Retinal pigment epithelial cell (primary cell): ENCODE measurements around the gene PRKN.

ENCODE experiments used
- DNase-seq: peaks from one replicate; pipeline ENCODE4 v3.0.0-alpha.2; 2010; ENCODE audit warnings: low read depth
- H3K4me3 ChIP-seq: 2 replicates; pipeline ENCODE4 v1.5.1; 2011; ENCODE audit warnings: mild to moderate bottlenecking, low read length, control low read depth, moderate library complexity
- TF ChIP-seq, protein P1 (sequence below): conservative IDR thresholded peaks from 2 replicates; pipeline ENCODE4 v1.5.1; 2011; ENCODE audit warnings: low read depth, low read length, control low read depth, inconsistent platforms

PRKN gene

DNA sequence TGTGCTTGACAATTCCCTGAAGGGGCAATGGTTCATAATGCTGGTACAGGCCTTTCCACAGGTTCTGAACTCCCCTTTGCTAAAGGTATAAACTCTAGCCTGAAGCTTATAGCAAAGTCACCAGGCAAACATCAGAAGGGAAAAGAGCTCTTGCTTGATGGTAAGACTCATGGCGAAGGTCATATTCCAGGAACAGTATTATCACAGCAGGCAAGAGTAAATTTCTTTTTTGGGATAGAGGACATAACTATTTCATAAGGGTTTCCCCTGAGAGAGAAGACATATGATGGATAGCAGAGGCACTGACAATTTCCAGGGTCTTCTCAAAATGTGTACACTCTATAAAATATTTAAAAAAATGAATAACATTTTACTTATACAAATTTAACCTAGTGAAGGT, 86.8 kb downstream of the PRKN start:
- TF ChIP-seq, protein P1, sequence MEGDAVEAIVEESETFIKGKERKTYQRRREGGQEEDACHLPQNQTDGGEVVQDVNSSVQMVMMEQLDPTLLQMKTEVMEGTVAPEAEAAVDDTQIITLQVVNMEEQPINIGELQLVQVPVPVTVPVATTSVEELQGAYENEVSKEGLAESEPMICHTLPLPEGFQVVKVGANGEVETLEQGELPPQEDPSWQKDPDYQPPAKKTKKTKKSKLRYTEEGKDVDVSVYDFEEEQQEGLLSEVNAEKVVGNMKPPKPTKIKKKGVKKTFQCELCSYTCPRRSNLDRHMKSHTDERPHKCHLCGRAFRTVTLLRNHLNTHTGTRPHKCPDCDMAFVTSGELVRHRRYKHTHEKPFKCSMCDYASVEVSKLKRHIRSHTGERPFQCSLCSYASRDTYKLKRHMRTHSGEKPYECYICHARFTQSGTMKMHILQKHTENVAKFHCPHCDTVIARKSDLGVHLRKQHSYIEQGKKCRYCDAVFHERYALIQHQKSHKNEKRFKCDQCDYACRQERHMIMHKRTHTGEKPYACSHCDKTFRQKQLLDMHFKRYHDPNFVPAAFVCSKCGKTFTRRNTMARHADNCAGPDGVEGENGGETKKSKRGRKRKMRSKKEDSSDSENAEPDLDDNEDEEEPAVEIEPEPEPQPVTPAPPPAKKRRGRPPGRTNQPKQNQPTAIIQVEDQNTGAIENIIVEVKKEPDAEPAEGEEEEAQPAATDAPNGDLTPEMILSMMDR = no peak
- no peak overlapping the region for H3K4me3 ChIP-seq
- DNase-seq = no peak

DNA sequence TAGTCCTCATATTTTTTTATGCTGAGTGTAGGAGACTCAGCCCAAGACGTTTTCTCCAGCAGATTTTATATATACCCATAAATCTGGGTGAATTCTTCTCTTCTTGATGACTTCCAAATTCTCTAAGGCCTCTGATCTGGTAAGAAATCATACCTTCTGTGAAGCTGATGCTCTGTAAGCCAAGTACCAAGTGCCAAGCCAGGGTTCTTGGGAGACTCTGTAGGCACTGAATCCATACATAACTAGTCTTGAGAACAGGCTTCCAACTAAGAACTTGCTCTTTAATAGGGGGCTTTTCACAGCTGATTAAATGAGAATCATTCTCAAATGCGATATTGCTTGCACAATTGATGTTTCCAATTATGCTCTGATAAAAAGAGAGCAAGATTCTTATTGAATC, 87.6 kb downstream of the PRKN start:
- no peak overlapping the region for H3K4me3 ChIP-seq
- no peak for DNase-seq
- TF ChIP-seq, protein P1 = no peak

DNA sequence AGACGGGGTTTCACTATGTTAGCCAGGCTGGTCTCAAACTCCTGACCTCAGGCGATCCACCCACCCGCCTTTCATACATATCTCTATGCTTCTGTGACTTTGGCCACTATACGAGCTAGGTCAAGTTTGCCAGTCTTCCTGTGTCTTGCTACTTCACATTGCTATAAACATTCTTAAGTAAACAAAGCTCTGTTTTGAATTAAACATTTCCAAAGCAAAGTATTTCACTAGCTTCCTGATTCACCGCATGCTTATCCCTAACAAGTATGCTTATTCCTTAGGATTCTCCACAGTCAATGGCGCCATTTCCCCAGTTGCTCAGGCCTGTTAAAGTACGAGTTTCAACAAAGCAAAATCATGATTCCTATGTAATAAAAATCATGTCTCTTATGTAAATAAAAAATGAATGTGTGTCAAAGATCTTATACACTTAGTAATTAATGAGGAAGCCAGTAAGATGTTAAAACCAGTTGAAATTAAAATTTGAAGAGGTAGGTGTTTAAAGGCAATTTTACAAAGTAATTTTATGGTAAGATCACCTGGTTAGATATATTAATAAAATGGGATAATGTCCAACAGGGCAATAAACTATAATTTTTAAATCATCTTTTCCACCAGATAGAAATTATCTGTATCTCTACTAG, 88.5 kb downstream of the PRKN start:
- DNase-seq = no peak
- H3K4me3 ChIP-seq = no peak overlapping the region
- TF ChIP-seq, protein P1 = no peak

DNA sequence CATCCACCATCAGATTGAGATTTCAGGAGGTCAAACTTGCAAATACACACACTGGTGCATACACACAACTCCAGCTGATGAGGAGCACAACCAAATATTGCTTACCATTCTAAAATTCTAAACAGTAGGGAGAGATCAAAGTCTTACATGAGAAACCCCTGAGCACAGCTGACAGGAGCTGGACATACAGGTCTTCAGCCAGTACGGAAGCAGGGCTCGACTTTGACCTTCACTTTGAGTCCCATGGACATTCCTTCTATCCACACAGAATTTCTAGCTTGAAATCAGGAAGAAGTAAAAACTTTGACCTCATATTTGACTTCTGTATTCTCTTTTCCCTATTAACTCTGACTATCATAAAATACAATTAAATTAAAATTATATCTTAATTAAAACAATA, 90.2 kb downstream of the PRKN start:
- DNase-seq = no peak
- TF ChIP-seq, protein P1 = no peak
- no peak overlapping the region for H3K4me3 ChIP-seq

DNA sequence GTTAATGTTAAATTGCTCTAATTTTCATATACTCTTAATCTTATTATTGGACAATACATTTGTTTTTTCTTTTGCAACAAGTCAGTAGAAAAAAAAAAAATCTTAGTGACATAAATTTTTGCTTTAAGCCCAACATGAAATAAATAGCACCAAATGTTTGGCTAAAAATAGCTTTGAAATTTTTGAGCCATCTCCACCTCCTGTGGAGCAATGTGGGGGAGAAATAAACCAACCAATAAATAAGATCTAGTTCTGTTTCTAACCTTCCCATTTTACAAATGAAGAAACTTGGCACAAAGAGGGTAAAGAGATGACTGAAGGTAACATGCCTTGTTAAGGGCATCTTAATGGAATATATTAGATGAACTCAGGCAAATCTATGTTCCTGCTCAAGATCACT, 91.4 kb downstream of the PRKN start:
- no peak for DNase-seq
- TF ChIP-seq, protein P1 = no peak
- H3K4me3 ChIP-seq = no peak overlapping the region

DNA sequence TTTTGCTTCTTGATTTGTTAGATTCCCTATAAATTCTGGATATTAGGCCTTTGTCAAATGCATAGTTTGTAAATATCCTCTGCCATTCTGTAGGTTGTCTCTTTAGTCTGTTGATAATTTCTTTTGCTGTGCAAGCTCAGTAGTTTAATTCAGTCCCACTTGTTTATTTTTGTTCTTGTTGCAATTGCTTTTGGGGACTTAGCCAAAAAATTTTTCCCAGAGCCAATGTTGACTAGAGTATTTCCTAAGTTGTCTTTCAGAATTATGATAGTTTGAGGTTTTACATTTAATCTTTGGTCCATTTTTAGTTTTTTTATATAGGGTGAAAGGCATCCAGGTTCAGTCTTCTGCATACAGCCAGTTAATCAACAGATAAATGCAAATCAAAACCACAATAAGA, 96.0 kb downstream of the PRKN start:
- no peak overlapping the region for H3K4me3 ChIP-seq
- DNase-seq = no peak
- TF ChIP-seq, protein P1 = no peak

DNA sequence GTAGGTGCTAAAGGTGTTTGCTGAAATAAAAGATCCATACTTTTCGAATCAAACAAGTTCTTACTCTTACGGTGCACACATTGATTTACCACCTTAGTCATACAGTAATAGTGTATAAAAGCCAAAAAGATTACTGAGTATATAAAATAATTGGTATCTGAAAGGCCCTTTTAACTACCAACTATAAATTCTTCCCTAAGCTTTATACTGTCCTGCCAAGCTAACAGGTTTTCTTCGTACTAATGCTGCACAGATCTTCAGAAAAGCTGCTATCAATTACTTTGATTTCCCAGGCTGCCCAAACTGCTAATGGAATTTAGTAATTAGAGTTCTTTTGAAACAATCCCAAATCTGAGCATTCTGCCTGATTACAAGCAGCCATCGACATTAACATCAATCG, 97.5 kb downstream of the PRKN start:
- DNase-seq = no peak
- TF ChIP-seq, protein P1 = no peak
- no peak overlapping the region for H3K4me3 ChIP-seq
